ENCODE measurements around the gene PKN3.
"Not testable (repeated sequence)": the region's sequence is repeated elsewhere in the genome, so short reads cannot be mapped to it uniquely, and the experiment has no call there.

GRCh38 chr9:128693738-128694137, 8.6 kb upstream of the PKN3 start:
- not testable (repeated sequence) for TF ChIP-seq CTCF (IDR thresholded peaks at IDR 0.05); EZH2 (IDR thresholded peaks at IDR 0.05; ENCODE audit: borderline replicate concordance, insufficient read depth, low read depth, low read length, poor library complexity, severe bottlenecking)
